CD14-positive monocyte (primary cell): Measurements from ENCODE around the gene FCRL3. TPM values are rescaled to one million over a fixed set of nuclear protein-coding genes. Genes with fewer than 3 reads are reported as not detected.

Source experiments
- DNase-seq, 3 donors: peaks; one replicate each; pipeline ENCODE4 v3.0.0-alpha.2; 2011 to 2022
- H2AFZ ChIP-seq: 2 replicates; pipeline ENCODE4 v1.6.0; 2012; ENCODE audit warnings: mild to moderate bottlenecking, low read depth, low read length, inconsistent platforms; ENCODE audit not compliant: insufficient read depth, poor library complexity, severe bottlenecking
- H3K27ac ChIP-seq, 2 donors: 1 replicate in 1 of 2; 2 replicates in 1 of 2; pipeline ENCODE4 v1.5.1; 2012 to 2013; ENCODE audit warnings: low read length in 2 of 2, control low read depth in 1 of 2, inconsistent platforms in 1 of 2, low read depth in 1 of 2, mild to moderate bottlenecking in 1 of 2
- H3K27me3 ChIP-seq, 2 donors: one replicate each; pipeline versions ENCODE4 v1.6.0 to v1.6.1; 2011 to 2013; ENCODE audit warnings: low read length in 2 of 2; ENCODE audit not compliant: control insufficient read depth in 2 of 2, insufficient read depth in 2 of 2
- H3K36me3 ChIP-seq, 2 donors: replicated peaks in 1 of 2; 1 replicate in 1 of 2; 2 replicates in 1 of 2; pipeline versions ENCODE4 v1.5.1 to v1.6.1; 2012 to 2013; ENCODE audit warnings: low read length in 2 of 2, control low read depth in 1 of 2, inconsistent platforms in 1 of 2, mild to moderate bottlenecking in 1 of 2; ENCODE audit not compliant: insufficient read depth in 2 of 2, control insufficient read depth in 1 of 2
- H3K4me1 ChIP-seq, 2 donors: 1 replicate in 1 of 2; 2 replicates in 1 of 2; pipeline versions ENCODE4 v1.5.1 to v1.6.1; 2012 to 2013; ENCODE audit warnings: low read length in 2 of 2, control low read depth in 1 of 2, inconsistent platforms in 1 of 2, mild to moderate bottlenecking in 1 of 2, moderate library complexity in 1 of 2; ENCODE audit not compliant: insufficient read depth in 2 of 2, control insufficient read depth in 1 of 2
- H3K4me2 ChIP-seq: replicated peaks from 2 replicates; pipeline ENCODE3; 2012; ENCODE audit warnings: low read length, moderate library complexity, mild to moderate bottlenecking; ENCODE audit not compliant: poor library complexity, severe bottlenecking; ENCODE audit errors: extremely low read depth
- H3K4me3 ChIP-seq, 3 experiments: fragments of 200-600 bp in 1 of 3; sonication (generic) in 1 of 3; replicated peaks in 1 of 3; 1 replicate in 2 of 3; 2 replicates in 1 of 3; pipeline ENCODE4 v1.5.1; 2011 to 2013; ENCODE audit warnings: low read length in 3 of 3, mild to moderate bottlenecking in 3 of 3, control low read depth in 2 of 3, low read depth in 2 of 3, inconsistent platforms in 1 of 3, moderate library complexity in 1 of 3
- H3K79me2 ChIP-seq: 2 replicates; pipeline ENCODE4 v1.6.0; 2012; ENCODE audit warnings: mild to moderate bottlenecking, control low read depth, inconsistent platforms, low read length, moderate library complexity; ENCODE audit not compliant: insufficient read depth
- H3K9ac ChIP-seq: 2 replicates; pipeline ENCODE4 v1.6.0; 2017; ENCODE audit warnings: low read length, mild to moderate bottlenecking; ENCODE audit not compliant: insufficient read depth, poor library complexity, severe bottlenecking
- H3K9me3 ChIP-seq, 2 donors: replicated peaks in 1 of 2; 1 replicate in 1 of 2; 2 replicates in 1 of 2; pipeline versions ENCODE4 v1.5.1 to v1.6.1; 2012 to 2013; ENCODE audit warnings: low read length in 2 of 2, control low read depth in 1 of 2; ENCODE audit not compliant: control insufficient read depth in 1 of 2, insufficient read depth in 1 of 2
- H4K20me1 ChIP-seq: 2 replicates; pipeline ENCODE4 v1.6.0; 2012; ENCODE audit warnings: mild to moderate bottlenecking, low read length, control low read depth, moderate library complexity; ENCODE audit not compliant: insufficient read depth
- H3K27ac Mint-ChIP-seq, 7 donors: one replicate each; pipeline ENCODE4 v1.8.0; 2020; ENCODE audit warnings: mild to moderate bottlenecking in 7 of 7, mixed read lengths in 7 of 7, moderate library complexity in 6 of 7, inconsistent platforms in 2 of 7
- H3K27me3 Mint-ChIP-seq, 3 donors: one replicate each; pipeline ENCODE4 v1.8.0; 2021 to 2022; ENCODE audit warnings: low read depth in 3 of 3, mild to moderate bottlenecking in 3 of 3, mixed read lengths in 3 of 3, moderate library complexity in 3 of 3, inconsistent platforms in 1 of 3
- H3K36me3 Mint-ChIP-seq, 2 donors: one replicate each; pipeline ENCODE4 v1.8.0; 2020; ENCODE audit warnings: mixed read lengths in 2 of 2, inconsistent platforms in 1 of 2, mild to moderate bottlenecking in 1 of 2
- H3K4me1 Mint-ChIP-seq: one replicate; pipeline ENCODE4 v1.8.0; 2020; ENCODE audit warnings: mild to moderate bottlenecking, mixed read lengths
- H3K4me3 Mint-ChIP-seq, 2 donors: one replicate each; pipeline ENCODE4 v1.8.0; 2020; ENCODE audit warnings: mild to moderate bottlenecking in 2 of 2, mixed read lengths in 2 of 2, moderate library complexity in 1 of 2
- H3K9me3 Mint-ChIP-seq, 7 donors: one replicate each; pipeline ENCODE4 v1.8.0; 2020 to 2022; ENCODE audit warnings: mixed read lengths in 7 of 7, mild to moderate bottlenecking in 6 of 7, moderate library complexity in 6 of 7, inconsistent platforms in 2 of 7
- CTCF ChIP-seq: fragments of 200-600 bp; IDR thresholded peaks from one replicate; pipeline ENCODE4 v1.8.0; 2022; ENCODE audit warnings: antibody characterized with exemption, mild to moderate bottlenecking
- WGBS: methylation state at CpG from one replicate; pipeline ENCODE4 v1.1.5; 2013; ENCODE audit warnings: missing lambda C conversion rate; ENCODE audit not compliant: insufficient coverage; 5-methylcytosine and 5-hydroxymethylcytosine counted together
- intact Hi-C, 2 donors: fragments of 100-400 bp; cut with micrococcal nuclease; formaldehyde crosslinking; loops; one replicate each; pipeline versions ENCODE4 v1.15.0 to v1.15.1; 2023
- polyA plus RNA-seq, 3 donors: library from polyadenylated mRNA; depleted of rRNA in 1 of 3; unstranded in 2 of 3; stranded (reverse) in 1 of 3; fragments of 300-500 nt in 2 of 3; fragments of >200 nt in 1 of 3; fragmentation: Illumina TruSeq in 2 of 3; gene quantifications; 1 replicate in 2 of 3; 2 replicates in 1 of 3; pipeline ENCODE4 v1.2.3, GENCODE V29; 2012 to 2021

FCRL3 gene
- polyA plus RNA-seq, 3 donors: 0.09 to 0.42 (median 0.32) TPM

GRCh38 chr1:157704878-157705277 is 4.3 kb upstream of the FCRL3 start:
- no peak for DNase-seq
- no peaks in the 10 kb centered on the region for H3K9me3 ChIP-seq
- H3K79me2 ChIP-seq: no peaks in the 10 kb centered on the region
- H3K4me1 ChIP-seq: no peaks in the 10 kb centered on the region
- Mint-ChIP-seq H3K27ac (no peak overlapping the region), H3K4me3 (no peak overlapping the region), H3K9me3 (peaks cover 0 to 2% (median 0%) of the 10 kb centered on the region in 7 donors), H3K27me3 (peaks cover 15 to 29% (median 18%) of the 10 kb centered on the region in 3 donors), H3K4me1 (no peaks in the 10 kb centered on the region), H3K36me3 (no peaks in the 10 kb centered on the region)
- no peak overlapping the region for H3K4me2 ChIP-seq
- H3K4me3 ChIP-seq: no peak overlapping the region
- peaks cover 10 to 15% of the 10 kb centered on the region in 2 donors for H3K27me3 ChIP-seq
- H3K27ac ChIP-seq: no peak overlapping the region
- no peaks in the 10 kb centered on the region for H3K36me3 ChIP-seq
- H2AFZ ChIP-seq: no peak overlapping the region
- intact Hi-C loops: no loop called here
- TF ChIP-seq CTCF: no peak
- H4K20me1 ChIP-seq: no peaks in the 10 kb centered on the region
- no peak overlapping the region for H3K9ac ChIP-seq

- H3K4me3 Mint-ChIP-seq: no peak overlapping the region
- no peak overlapping the region for H3K9ac ChIP-seq
- H3K27ac ChIP-seq: no peak overlapping the region
Observed at GRCh38 chr1:157703981-157704380, 3.4 kb upstream of the FCRL3 start.

More at GRCh38 chr1:157703981-157704380, 3.4 kb upstream of the FCRL3 start:
- WGBS: 100% methylated on average over 3 of the region's 4 CpGs
- no peak for DNase-seq
- H3K27me3 Mint-ChIP-seq: peaks cover 22 to 34% (median 24%) of the 10 kb centered on the region in 3 donors
- H3K4me2 ChIP-seq: no peak overlapping the region
- no peaks in the 10 kb centered on the region for H3K36me3 ChIP-seq
- H3K9me3 ChIP-seq: no peaks in the 10 kb centered on the region
- H3K4me1 ChIP-seq: no peaks in the 10 kb centered on the region
- intact Hi-C loops: no loop called here
- no peaks in the 10 kb centered on the region for H4K20me1 ChIP-seq
- peaks cover 0 to 2% (median 0%) of the 10 kb centered on the region in 7 donors for H3K9me3 Mint-ChIP-seq
- no peak overlapping the region for H3K27ac Mint-ChIP-seq
- no peaks in the 10 kb centered on the region for H3K36me3 Mint-ChIP-seq
- no peak overlapping the region for H2AFZ ChIP-seq
- TF ChIP-seq CTCF: no peak
- H3K79me2 ChIP-seq: no peaks in the 10 kb centered on the region
- H3K27me3 ChIP-seq: peaks cover 16 to 19% of the 10 kb centered on the region in 2 donors
- no peaks in the 10 kb centered on the region for H3K4me1 Mint-ChIP-seq
- H3K4me3 ChIP-seq: no peak overlapping the region
